Endothelial cell of umbilical vein (primary cell): ENCODE data around the gene FSHB. TPM values are rescaled to one million over a fixed set of nuclear protein-coding genes. Genes with fewer than 3 reads are reported as not detected.
"Not testable (repeated sequence)": the region's sequence is repeated elsewhere in the genome, so short reads cannot be mapped to it uniquely, and the experiment has no call there.

Experiments
- BruUV-seq: library from RNA; stranded (reverse); fragments of 400-500 nt; replicated peaks from 2 replicates; lab custom pipeline; 2021; lab: Mats Ljungman, UMichigan
- CTCF ChIA-PET: fragments of 300-600, 350-600 bp; sonication (Branson Sonifier 250); formaldehyde crosslinking; loops from one replicate; lab custom pipeline; 2021; ENCODE audit warnings: antibody characterized with exemption, inconsistent platforms; lab: Charles Lee
- POLR2A ChIA-PET: fragments of 300-600, 350-600 bp; sonication (Branson Sonifier 250); formaldehyde crosslinking; loops from one replicate; lab custom pipeline; 2021; ENCODE audit warnings: antibody characterized with exemption, inconsistent platforms; lab: Charles Lee
- DNase-seq: peaks from one replicate; pipeline ENCODE4 v3.0.0-alpha.2; 2011; ENCODE audit warnings: low read depth, low spot score
- FAIRE-seq: peaks from 2 replicates; lab custom pipeline; 2011; peaks lifted over from hg19 to GRCh38; lab: Jason Lieb, UNC
- H2AFZ ChIP-seq: 2 replicates; pipeline ENCODE4 v1.6.0; 2012; ENCODE audit warnings: low read depth, low read length, control low read depth, inconsistent platforms
- H3K27ac ChIP-seq: 2 replicates; pipeline ENCODE4 v1.5.1; 2011; ENCODE audit warnings: low read depth, mild to moderate bottlenecking, control low read depth, low read length, moderate library complexity; ENCODE audit not compliant: insufficient read depth
- H3K27me3 ChIP-seq, 2 experiments: 2 replicates each; pipeline versions ENCODE4 v1.6.0 to v1.6.1; 2011; ENCODE audit warnings: low read length in 2 of 2, mixed read lengths in 1 of 2; ENCODE audit not compliant: control insufficient read depth in 2 of 2, insufficient read depth in 2 of 2
- H3K36me3 ChIP-seq, 2 experiments: 2 replicates in 1 of 2; 3 replicates in 1 of 2; pipeline ENCODE4 v1.5.1; 2011; ENCODE audit warnings: low read length in 2 of 2, mild to moderate bottlenecking in 1 of 2, moderate library complexity in 1 of 2; ENCODE audit not compliant: control insufficient read depth in 2 of 2, insufficient read depth in 2 of 2; ENCODE audit errors: extremely low read depth in 1 of 2
- H3K4me1 ChIP-seq: 3 replicates; pipeline ENCODE4 v1.5.1; 2011; ENCODE audit warnings: mild to moderate bottlenecking, low read length; ENCODE audit not compliant: control insufficient read depth, insufficient read depth; ENCODE audit errors: extremely low read depth
- H3K4me2 ChIP-seq: 2 replicates; pipeline ENCODE4 v1.6.1; 2011; ENCODE audit warnings: low read length, control low read depth, mixed read lengths; ENCODE audit not compliant: insufficient read depth
- H3K4me3 ChIP-seq, 3 experiments: fragments of 200-600 bp in 1 of 3; sonication (generic), shearing (Covaris generic) in 1 of 3; replicated peaks in 1 of 3; 2 replicates each; pipeline ENCODE4 v1.5.1; 2011 to 2016; ENCODE audit warnings: control low read depth in 3 of 3, low read length in 3 of 3, mild to moderate bottlenecking in 2 of 3, inconsistent platforms in 1 of 3, low read depth in 1 of 3, moderate library complexity in 1 of 3; ENCODE audit not compliant: insufficient read depth in 1 of 3
- H3K79me2 ChIP-seq: 2 replicates; pipeline ENCODE4 v1.6.0; 2012; ENCODE audit warnings: low read length, inconsistent platforms; ENCODE audit not compliant: control insufficient read depth, insufficient read depth
- H3K9ac ChIP-seq: replicated peaks from 2 replicates; pipeline ENCODE3; 2011; ENCODE audit warnings: low read length, control low read depth; ENCODE audit not compliant: insufficient read depth; ENCODE audit errors: extremely low read depth
- H3K9me1 ChIP-seq: replicated peaks from 3 replicates; pipeline ENCODE4 v1.6.0; 2011; ENCODE audit warnings: mild to moderate bottlenecking, low read length; ENCODE audit not compliant: control insufficient read depth, insufficient read depth; ENCODE audit errors: extremely low read depth
- H3K9me3 ChIP-seq: replicated peaks from 2 replicates; pipeline ENCODE4 v1.5.1; 2012; ENCODE audit warnings: low read length, inconsistent platforms; ENCODE audit not compliant: control insufficient read depth, insufficient read depth
- H4K20me1 ChIP-seq: replicated peaks from 2 replicates; pipeline ENCODE3; 2011; ENCODE audit warnings: mild to moderate bottlenecking, low read length; ENCODE audit not compliant: control insufficient read depth, insufficient read depth; ENCODE audit errors: extremely low read depth
- CTCF ChIP-seq, 2 donors: IDR thresholded peaks; 1 replicate in 1 of 2; 2 replicates in 1 of 2; pipeline ENCODE4 v1.5.1; 2011; ENCODE audit warnings: low read length in 2 of 2, mild to moderate bottlenecking in 2 of 2, moderate library complexity in 2 of 2, control low read depth in 1 of 2, inconsistent platforms in 1 of 2, low read depth in 1 of 2; ENCODE audit not compliant: insufficient read depth in 1 of 2; ENCODE audit errors: extremely low read depth in 1 of 2
- EZH2 ChIP-seq: IDR thresholded peaks from 2 replicates; pipeline ENCODE4 v1.6.1; 2012; ENCODE audit warnings: borderline replicate concordance, low read depth, mild to moderate bottlenecking, moderate library complexity, low read length, inconsistent platforms; ENCODE audit not compliant: severe bottlenecking
- FOS ChIP-seq: IDR thresholded peaks from 2 replicates; pipeline ENCODE4 v1.6.1; 2011; ENCODE audit warnings: mild to moderate bottlenecking, low read length, moderate library complexity, borderline replicate concordance; ENCODE audit not compliant: insufficient read depth
- GATA2 ChIP-seq: IDR thresholded peaks from 2 replicates; pipeline ENCODE4 v1.7.0; 2011; ENCODE audit warnings: low read depth, mild to moderate bottlenecking, moderate library complexity, mixed read lengths, low read length; ENCODE audit not compliant: insufficient read length, insufficient read depth
- JUN ChIP-seq: IDR thresholded peaks from 2 replicates; pipeline ENCODE4 v1.6.1; 2011; ENCODE audit warnings: borderline replicate concordance, low read depth; ENCODE audit not compliant: insufficient read length, insufficient read depth
- MAX ChIP-seq: IDR thresholded peaks from 2 replicates; pipeline ENCODE4 v1.6.1; 2011; ENCODE audit not compliant: insufficient read depth, insufficient read length
- MYC ChIP-seq: IDR thresholded peaks from one replicate; pipeline ENCODE4 v1.6.1; 2011; ENCODE audit warnings: mild to moderate bottlenecking, low read depth, low read length
- POLR2A ChIP-seq: IDR thresholded peaks from 2 replicates; pipeline ENCODE4 v1.6.1; 2012; ENCODE audit warnings: low read depth, mild to moderate bottlenecking, control low read depth, low read length
- POLR2AphosphoS5 ChIP-seq: IDR thresholded peaks from 2 replicates; pipeline ENCODE4 v1.6.1; 2012; ENCODE audit warnings: low read depth, mild to moderate bottlenecking, control low read depth, low read length, moderate library complexity; ENCODE audit not compliant: insufficient read depth
- dilution Hi-C: fragments of 300-500 bp; cut with MboI; formaldehyde crosslinking; loops from one replicate; pipeline ENCODE4 v1.15.0; 2019; ENCODE audit warnings: low sequenced_read_pairs; ENCODE audit not compliant: extremely low pct_ligation_motif_present
- intact Hi-C: fragments of 100-400 bp; cut with micrococcal nuclease; formaldehyde crosslinking; loops from one replicate; pipeline ENCODE4 v1.10.0; 2022
- polyA plus RNA-seq, 4 experiments: library from polyadenylated mRNA; depleted of rRNA in 3 of 4; stranded (reverse) in 3 of 4; unstranded in 1 of 4; fragments of >200 nt; gene quantifications; 2 replicates each; pipeline versions ENCODE4 v1.2.1 to v1.2.3, GENCODE V29; 2011 to 2012; ENCODE audit warnings: missing spikeins in 1 of 4
- total RNA-seq: library from RNA; stranded (reverse); gene quantifications from 2 replicates; pipeline ENCODE4 v1.2.3, GENCODE V29; 2021

FSHB gene
- total and polyA plus RNA-seq, 2 donors (not counting 3 experiments of a cell fraction or from before 2014, with no cell fraction given), result not detected

DNA sequence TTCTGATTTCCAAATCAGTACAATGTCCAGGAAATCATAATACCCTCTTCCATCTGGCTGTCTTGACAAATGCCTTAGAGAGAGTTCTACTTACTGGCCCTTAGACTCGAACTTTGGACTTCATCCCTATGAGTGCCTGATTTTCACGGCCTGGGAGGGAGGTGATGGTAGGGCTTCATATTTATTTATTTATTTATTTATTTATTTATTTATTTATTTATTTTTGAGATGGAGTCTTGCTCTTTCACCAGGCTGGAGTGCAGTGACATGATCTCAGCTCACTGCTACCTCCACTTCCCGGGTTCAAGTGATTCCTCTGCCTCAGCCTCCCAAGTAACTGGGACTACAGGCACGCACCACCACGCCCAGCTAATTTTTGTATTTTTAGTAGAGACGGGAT, 27.8 kb upstream of the FSHB start:
- H3K79me2 ChIP-seq, H3K4me2 ChIP-seq, dilution Hi-C loops, H3K27ac ChIP-seq, POLR2A ChIA-PET, H2AFZ ChIP-seq, H3K9me3 ChIP-seq, H3K4me1 ChIP-seq, H3K36me3 ChIP-seq, CTCF ChIA-PET, DNase-seq, H3K9ac ChIP-seq, BruUV-seq, H3K27me3 ChIP-seq, intact Hi-C loops, H3K9me1 ChIP-seq, H3K4me3 ChIP-seq, H4K20me1 ChIP-seq, FAIRE-seq: not testable (repeated sequence)

DNA sequence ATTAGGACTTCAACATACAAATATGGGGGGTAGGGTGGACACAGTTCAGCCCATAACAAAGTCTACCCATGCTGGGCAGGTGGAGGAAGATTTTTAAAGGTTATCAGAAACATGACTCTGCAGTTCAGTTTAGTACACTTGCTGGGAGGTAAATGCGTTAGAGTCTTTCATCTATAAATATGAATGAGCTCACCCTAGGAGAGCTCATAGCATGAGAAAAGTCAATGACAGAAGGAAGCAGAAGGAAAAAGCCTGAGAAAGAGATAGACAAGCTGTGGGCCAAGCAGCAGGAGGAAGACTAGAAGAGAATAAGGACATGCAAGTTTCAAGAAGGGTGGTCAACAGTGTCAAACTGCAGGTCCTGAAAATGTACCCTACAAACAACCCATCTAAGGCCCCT, 27.0 kb upstream of the FSHB start:
- Histone ChIP-seq H4K20me1 (no peaks in the 10 kb centered on the region), H3K27ac (no peak overlapping the region), H3K4me1 (no peaks in the 10 kb centered on the region), H3K9me3 (no peaks in the 10 kb centered on the region), H3K9me1 (no peaks in the 10 kb centered on the region), H3K4me3 (no peak overlapping the region), H3K36me3 (no peaks in the 10 kb centered on the region), H3K9ac (no peak overlapping the region), H3K4me2 (no peak overlapping the region), H3K79me2 (no peaks in the 10 kb centered on the region), H3K27me3 (no peaks in the 10 kb centered on the region), H2AFZ (no peak overlapping the region)
- BruUV-seq, result no TSS peak
- no peak for FAIRE-seq
- ChIA-PET CTCF (interaction anchor here (1.2 kb wide), 1 partner anchor 11 kb away, joined by 4 read pairs; no protein-coding TSS in a partner anchor), POLR2A (no interaction called here)
- intact Hi-C loops (no loop called here), dilution Hi-C loops (no loop called here)
- no peak for DNase-seq
- TF ChIP-seq MAX (no peak), GATA2 (no peak), POLR2A (no peak), POLR2AphosphoS5 (no peak), MYC (no peak), EZH2 (no peak), FOS (no peak), JUN (no peak), CTCF (IDR thresholded peaks at IDR 0.05; ENCODE audit: extremely low read depth in 1 of 2, insufficient read depth in 1 of 2, low read depth in 1 of 2, low read length in 2 of 2) (no peak)
